Keratinocyte (primary cell): ENCODE data around the gene SCNN1B.

Experiments used
- CTCF ChIP-seq, 3 experiments: IDR thresholded peaks in 1 of 3; conservative IDR thresholded peaks in 1 of 3; optimal IDR thresholded peaks in 1 of 3; 2 replicates in 2 of 3; 3 replicates in 1 of 3; pipeline versions ENCODE3 to v1.5.1; 2011; ENCODE audit warnings: low read length in 3 of 3, mild to moderate bottlenecking in 3 of 3, moderate library complexity in 2 of 3, control low read depth in 1 of 3, inconsistent platforms in 1 of 3; ENCODE audit not compliant: insufficient read depth in 2 of 3; ENCODE audit errors: extremely low read depth in 1 of 3
- EZH2 ChIP-seq: IDR thresholded peaks from one replicate; pipeline ENCODE4 v1.6.1; 2012; ENCODE audit warnings: inconsistent platforms, mild to moderate bottlenecking, low read length, moderate library complexity

GRCh38 chr16:23409522-23409921 lies 107.4 kb downstream of the SCNN1B start:
- TF ChIP-seq EZH2 (no peak), CTCF (optimal IDR thresholded peaks at IDR 0.05 in 1 of 3, IDR thresholded peaks at IDR 0.05 in 1 of 3, conservative IDR thresholded peaks at IDR 0.05 in 1 of 3; ENCODE audit: extremely low read depth in 1 of 3, insufficient read depth in 2 of 3, low read length in 3 of 3) (no peak)
